Measurements from ENCODE around the gene SCAMP2.

The SCAMP2 gene

GRCh38 chr15:74841891-74842373, 31.2 kb downstream of the SCAMP2 start:
- no peaks in the 10 kb centered on the region for H3K9me3 ChIP-seq (ENCODE audit: control extremely low read depth in 1 of 5, control insufficient read depth in 4 of 5, insufficient read depth in 2 of 5, low read depth in 1 of 5, low read length in 4 of 5)
- H3K4me3 ChIP-seq (ENCODE audit: control insufficient read depth in 1 of 7, extremely low read depth in 1 of 7, insufficient read depth in 4 of 7, low read depth in 2 of 7, low read length in 6 of 7) = peak overlapping the region in 5 of 7 experiments; percentile 81 to 95 (median 86)
- WGBS (ENCODE audit: insufficient coverage) = 95% methylated on average over 12 of the region's 14 CpGs
- peaks cover 0 to 47% (median 40%) of the 10 kb centered on the region in 4 experiments for H3K4me1 ChIP-seq (ENCODE audit: control extremely low read depth in 1 of 4, control insufficient read depth in 4 of 4, insufficient read depth in 4 of 4, low read length in 3 of 4)
- CTCF ChIA-PET = interaction anchor here (0.8 to 10.8 kb wide), 13 partner anchors 9 to 93 kb away, joined by 3 to 130 read pairs (median 5); partner anchors contain the start of genes CPLX3 and FAM219B
- H3K27ac ChIP-seq (ENCODE audit: insufficient read depth in 1 of 2, low read depth in 1 of 2, low read length in 2 of 2, poor library complexity in 1 of 2, severe bottlenecking in 2 of 2) = peak overlapping the region; percentile 25 to 79
- DNase-seq = no peak
- H3K36me3 ChIP-seq (ENCODE audit: control insufficient read depth in 4 of 4, insufficient read depth in 4 of 4, low read length in 3 of 4) = peaks cover 0 to 70% (median 36%) of the 10 kb centered on the region in 4 experiments
- H3K27me3 ChIP-seq (replicated peaks in 2 of 5; ENCODE audit: control insufficient read depth in 4 of 5, insufficient read depth in 5 of 5, low read length in 4 of 5) = no peaks in the 10 kb centered on the region
- POLR2A ChIA-PET = interaction anchor here (1.8 to 3.5 kb wide), 2 partner anchors 29 to 64 kb away, joined by 8 to 24 read pairs; partner anchors contain the start of gene FAM219B

GRCh38 chr15:74840851-74841775, 32.1 kb downstream of the SCAMP2 start:
- Histone ChIP-seq H3K36me3 (ENCODE audit: control insufficient read depth in 4 of 4, insufficient read depth in 4 of 4, low read length in 3 of 4) (peaks cover 0 to 75% (median 40%) of the 10 kb centered on the region in 4 experiments), H3K4me3 (ENCODE audit: control insufficient read depth in 1 of 7, extremely low read depth in 1 of 7, insufficient read depth in 4 of 7, low read depth in 2 of 7, low read length in 6 of 7) (peak overlapping the region in 1 of 7 experiments; percentile 95), H3K4me1 (ENCODE audit: control extremely low read depth in 1 of 4, control insufficient read depth in 4 of 4, insufficient read depth in 4 of 4, low read length in 3 of 4) (peaks cover 0 to 46% (median 40%) of the 10 kb centered on the region in 4 experiments), H3K27ac (ENCODE audit: insufficient read depth in 1 of 2, low read depth in 1 of 2, low read length in 2 of 2, poor library complexity in 1 of 2, severe bottlenecking in 2 of 2) (no peak overlapping the region), H3K9me3 (ENCODE audit: control extremely low read depth in 1 of 5, control insufficient read depth in 4 of 5, insufficient read depth in 2 of 5, low read depth in 1 of 5, low read length in 4 of 5) (no peaks in the 10 kb centered on the region), H3K27me3 (replicated peaks in 2 of 5; ENCODE audit: control insufficient read depth in 4 of 5, insufficient read depth in 5 of 5, low read length in 4 of 5) (no peaks in the 10 kb centered on the region)
- ChIA-PET CTCF (interaction anchor here (0.7 to 10.8 kb wide), 9 partner anchors 8 to 72 kb away, joined by 3 to 130 read pairs (median 5); partner anchors contain the start of genes CPLX3 and FAM219B), POLR2A (no interaction called here)
- no peak for DNase-seq
- 81% methylated on average over 9 of the region's 9 CpGs for WGBS (ENCODE audit: insufficient coverage)

- Histone ChIP-seq H3K27ac (ENCODE audit: insufficient read depth in 1 of 2, low read depth in 1 of 2, low read length in 2 of 2, poor library complexity in 1 of 2, severe bottlenecking in 2 of 2) (no peak overlapping the region), H3K4me1 (ENCODE audit: control extremely low read depth in 1 of 4, control insufficient read depth in 4 of 4, insufficient read depth in 4 of 4, low read length in 3 of 4) (peaks cover 0 to 32% (median 26%) of the 10 kb centered on the region in 4 experiments), H3K9me3 (ENCODE audit: control extremely low read depth in 1 of 5, control insufficient read depth in 4 of 5, insufficient read depth in 2 of 5, low read depth in 1 of 5, low read length in 4 of 5) (no peaks in the 10 kb centered on the region), H3K4me3 (ENCODE audit: control insufficient read depth in 1 of 7, extremely low read depth in 1 of 7, insufficient read depth in 4 of 7, low read depth in 2 of 7, low read length in 6 of 7) (no peak overlapping the region), H3K36me3 (ENCODE audit: control insufficient read depth in 4 of 4, insufficient read depth in 4 of 4, low read length in 3 of 4) (peaks cover 0 to 74% (median 43%) of the 10 kb centered on the region in 4 experiments), H3K27me3 (replicated peaks in 2 of 5; ENCODE audit: control insufficient read depth in 4 of 5, insufficient read depth in 5 of 5, low read length in 4 of 5) (no peaks in the 10 kb centered on the region)
- ChIA-PET CTCF (interaction anchor here (1.4 to 10.8 kb wide), 5 partner anchors 14 to 71 kb away, joined by 3 to 130 read pairs (median 17); partner anchors contain the start of genes CPLX3 and FAM219B), POLR2A (interaction anchor here (0.6 kb wide), 1 partner anchor 19 kb away, joined by 3 read pairs; no protein-coding TSS in a partner anchor)
- DNase-seq = no peak
- 95% methylated on average over 23 of the region's 31 CpGs for WGBS (ENCODE audit: insufficient coverage)
Measured at GRCh38 chr15:74839526-74840395, 33.4 kb downstream of the SCAMP2 start.

GRCh38 chr15:74838746-74839525, 34.2 kb downstream of the SCAMP2 start:
- ChIA-PET POLR2A (no interaction called here), CTCF (interaction anchor here (0.8 to 10.8 kb wide), 7 partner anchors 9 to 70 kb away, joined by 3 to 130 read pairs (median 4); partner anchors contain the start of gene FAM219B)
- Histone ChIP-seq H3K36me3 (ENCODE audit: control insufficient read depth in 4 of 4, insufficient read depth in 4 of 4, low read length in 3 of 4) (peaks cover 0 to 67% (median 40%) of the 10 kb centered on the region in 4 experiments), H3K27ac (ENCODE audit: insufficient read depth in 1 of 2, low read depth in 1 of 2, low read length in 2 of 2, poor library complexity in 1 of 2, severe bottlenecking in 2 of 2) (no peak overlapping the region), H3K4me1 (ENCODE audit: control extremely low read depth in 1 of 4, control insufficient read depth in 4 of 4, insufficient read depth in 4 of 4, low read length in 3 of 4) (peaks cover 0 to 27% (median 19%) of the 10 kb centered on the region in 4 experiments), H3K4me3 (ENCODE audit: control insufficient read depth in 1 of 7, extremely low read depth in 1 of 7, insufficient read depth in 4 of 7, low read depth in 2 of 7, low read length in 6 of 7) (no peak overlapping the region), H3K9me3 (ENCODE audit: control extremely low read depth in 1 of 5, control insufficient read depth in 4 of 5, insufficient read depth in 2 of 5, low read depth in 1 of 5, low read length in 4 of 5) (no peaks in the 10 kb centered on the region), H3K27me3 (replicated peaks in 2 of 5; ENCODE audit: control insufficient read depth in 4 of 5, insufficient read depth in 5 of 5, low read length in 4 of 5) (no peaks in the 10 kb centered on the region)
- WGBS (ENCODE audit: insufficient coverage) = 89% methylated on average over 10 of the region's 11 CpGs
- no peak for DNase-seq

GRCh38 chr15:74838137-74838516, 35.0 kb downstream of the SCAMP2 start:
- no peak for DNase-seq
- no peak overlapping the region for H3K4me3 ChIP-seq (ENCODE audit: control insufficient read depth in 1 of 7, extremely low read depth in 1 of 7, insufficient read depth in 4 of 7, low read depth in 2 of 7, low read length in 6 of 7)
- no peaks in the 10 kb centered on the region for H3K9me3 ChIP-seq (ENCODE audit: control extremely low read depth in 1 of 5, control insufficient read depth in 4 of 5, insufficient read depth in 2 of 5, low read depth in 1 of 5, low read length in 4 of 5)
- no peak overlapping the region for H3K27ac ChIP-seq (ENCODE audit: insufficient read depth in 1 of 2, low read depth in 1 of 2, low read length in 2 of 2, poor library complexity in 1 of 2, severe bottlenecking in 2 of 2)
- peaks cover 0 to 29% (median 19%) of the 10 kb centered on the region in 4 experiments for H3K4me1 ChIP-seq (ENCODE audit: control extremely low read depth in 1 of 4, control insufficient read depth in 4 of 4, insufficient read depth in 4 of 4, low read length in 3 of 4)
- H3K36me3 ChIP-seq (ENCODE audit: control insufficient read depth in 4 of 4, insufficient read depth in 4 of 4, low read length in 3 of 4) = peaks cover 0 to 70% (median 40%) of the 10 kb centered on the region in 4 experiments
- no peaks in the 10 kb centered on the region for H3K27me3 ChIP-seq (replicated peaks in 2 of 5; ENCODE audit: control insufficient read depth in 4 of 5, insufficient read depth in 5 of 5, low read length in 4 of 5)
- CTCF ChIA-PET = interaction anchor here (0.8 to 2.0 kb wide), 9 partner anchors 9 to 69 kb away, joined by 3 to 7 read pairs (median 4); no protein-coding TSS in a partner anchor
- POLR2A ChIA-PET = no interaction called here
- WGBS (ENCODE audit: insufficient coverage) = 100% methylated on average over 4 of the region's 10 CpGs

All from common myeloid progenitor, CD34-positive (primary cell).